NCI-H2227 (cell line): ENCODE data around the gene THTPA.

Experiments
- DNase-seq: peaks from one replicate; lab custom pipeline; 2025; ENCODE audit not compliant: unreplicated experiment; lab: John Stamatoyannopoulos, UW

The THTPA gene

GRCh38 chr14:23550812-23551265 lies 5.2 kb upstream of the THTPA start:
- DNase-seq, result no peak

GRCh38 chr14:23551266-23552028 lies 4.6 kb upstream of the THTPA start, which contains the start of gene ZFHX2:
Gene ZFHX2, minus strand, starts transcription at chr14:23551765. Its CDS starts 16,440 bp downstream, at chr14:23535325.
- DNase-seq, result peak; percentile 90

DNA sequence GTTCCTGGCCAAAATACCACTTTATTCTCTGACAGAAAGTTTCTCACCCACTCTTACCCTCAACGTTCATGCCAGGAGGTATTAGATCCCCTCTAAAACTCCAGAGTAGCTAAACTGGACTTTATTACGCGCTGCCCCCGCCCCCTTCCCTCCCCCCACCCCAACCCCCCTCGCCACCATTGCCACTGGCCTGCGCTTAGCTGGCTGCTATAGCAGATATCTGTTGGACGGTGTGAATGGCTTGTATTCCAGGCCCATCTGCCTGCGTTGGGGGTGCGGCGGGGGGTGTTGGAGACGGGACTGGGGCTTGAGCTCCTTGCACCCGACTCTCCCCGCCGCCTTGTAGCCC lies 564 bp upstream of the THTPA start:
- DNase-seq, result no peak

GRCh38 chr14:23556700-23557440 lies 799 bp downstream of the THTPA start:
- no peak for DNase-seq

DNA sequence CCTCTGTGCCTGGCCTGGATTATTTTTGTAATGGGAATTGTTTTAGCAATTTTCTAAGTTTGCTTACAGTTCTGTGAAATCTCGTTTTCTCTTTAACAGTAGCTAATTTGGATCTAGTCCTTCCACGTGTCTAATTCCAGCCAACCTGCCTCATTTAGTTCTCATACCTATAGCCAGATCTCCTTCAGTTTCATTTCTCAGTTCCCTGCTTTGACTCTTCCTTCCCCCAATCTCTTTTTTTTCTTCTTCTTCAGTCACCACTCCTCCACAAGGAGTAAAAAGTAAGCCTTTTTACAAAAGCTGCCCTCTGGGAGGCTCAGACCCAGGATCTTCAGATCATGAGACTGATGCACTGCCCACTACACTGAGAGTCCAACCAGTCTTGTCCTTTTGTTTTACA lies 1.4 kb downstream of the THTPA start:
- no peak for DNase-seq

DNA sequence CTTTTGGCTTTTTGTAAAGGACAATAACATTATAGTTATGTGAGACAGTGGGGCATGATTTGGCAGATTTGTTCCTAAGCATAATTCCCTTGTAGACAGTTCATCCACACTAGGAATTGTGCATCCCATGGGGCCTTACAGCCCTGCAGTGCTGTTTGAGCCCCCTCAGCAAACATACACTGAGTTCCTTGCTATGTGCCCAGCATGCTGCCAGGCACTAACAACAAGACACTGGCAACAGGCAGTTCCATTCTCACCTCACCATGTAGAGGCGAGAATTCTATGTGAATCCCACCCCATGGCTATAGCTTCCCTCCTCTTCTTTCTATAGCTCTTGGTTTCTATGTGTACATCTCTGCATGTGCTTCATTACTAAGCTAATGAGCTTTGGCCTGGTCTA lies 1.9 kb downstream of the THTPA start:
- no peak for DNase-seq

DNA sequence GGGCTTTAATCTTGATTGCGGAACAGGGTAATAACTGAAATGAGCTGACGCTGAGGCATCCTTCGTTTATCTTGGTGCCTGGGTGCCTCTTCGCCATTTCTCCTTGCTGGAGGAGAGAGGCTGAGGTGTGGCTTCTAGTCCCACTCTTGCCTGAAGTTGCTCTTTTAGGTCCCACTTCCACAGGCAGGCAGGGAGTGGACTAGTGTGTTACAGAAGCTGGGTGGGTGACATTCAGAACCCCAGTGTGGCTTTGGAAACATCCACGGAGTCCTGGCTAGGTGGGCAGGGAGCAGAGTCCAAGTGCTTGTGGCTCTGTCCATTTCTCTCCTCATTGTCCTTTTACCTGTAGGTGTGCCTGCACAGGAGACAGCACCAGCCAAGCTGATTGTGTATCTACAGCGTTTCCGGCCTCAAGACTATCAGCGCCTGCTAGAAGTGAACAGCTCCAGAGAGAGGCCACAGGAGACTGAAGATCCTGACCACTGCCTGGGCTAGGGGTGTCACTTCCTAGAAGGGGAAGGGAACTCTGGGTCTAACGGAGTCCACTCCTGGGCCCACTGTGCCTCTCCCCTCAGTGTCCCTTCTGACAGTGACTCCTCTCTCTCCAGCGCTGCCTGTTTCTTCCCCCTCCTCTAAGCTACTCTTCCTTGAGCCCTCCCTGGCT lies 2.4 kb downstream of the THTPA start:
- DNase-seq, result no peak

GRCh38 chr14:23559010-23559925 lies 3.2 kb downstream of the THTPA start:
- peak; percentile 76 for DNase-seq

DNA sequence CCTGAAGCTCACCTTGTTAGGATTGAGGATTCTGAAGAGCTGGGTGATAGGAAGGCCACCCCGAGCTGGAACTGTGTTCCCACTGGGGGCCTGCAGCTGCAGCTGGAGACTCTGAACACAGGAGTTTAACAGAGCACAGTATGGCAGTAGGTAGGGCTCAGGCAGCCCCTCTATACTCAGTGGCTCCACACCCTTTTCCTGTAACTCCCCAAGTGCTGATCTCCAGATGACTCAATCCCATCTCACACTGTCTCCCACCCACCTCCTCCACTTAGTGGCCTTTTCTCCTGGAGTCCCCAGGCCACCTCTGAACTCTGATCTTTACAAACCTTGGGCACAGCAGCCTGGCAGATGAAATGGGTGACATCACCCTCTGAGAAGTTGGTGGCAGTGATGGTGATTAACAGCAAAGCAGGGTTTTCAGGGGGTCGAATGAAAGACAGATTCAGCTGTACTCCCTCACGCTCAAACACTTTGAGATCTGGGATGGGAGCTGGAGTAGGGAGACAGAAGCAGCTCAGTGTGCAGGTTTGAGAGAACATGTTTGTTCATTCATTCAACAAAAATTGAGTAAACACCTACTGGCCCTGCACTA lies 4.0 kb downstream of the THTPA start:
- no peak for DNase-seq

DNA sequence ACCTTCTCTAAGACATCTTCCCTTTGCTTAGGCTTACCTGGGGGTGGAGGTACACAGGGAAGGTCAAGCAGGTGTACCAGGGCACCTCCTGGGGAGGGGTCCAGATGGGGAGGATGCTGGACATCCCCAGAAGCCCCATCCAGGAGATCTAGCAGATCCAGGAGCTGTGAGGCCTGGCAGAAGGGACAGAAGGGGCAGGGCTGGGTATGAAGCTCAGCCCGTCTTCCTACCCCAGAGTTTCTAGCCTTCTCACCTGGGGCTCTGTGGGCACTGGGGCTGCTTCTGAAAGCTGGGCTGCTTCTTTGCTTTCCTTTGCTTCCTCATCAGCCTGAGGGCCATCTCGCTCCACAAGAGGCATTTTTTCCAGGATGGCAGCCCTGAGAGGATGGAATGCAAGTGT lies 5.2 kb downstream of the THTPA start:
- no peak for DNase-seq

DNA sequence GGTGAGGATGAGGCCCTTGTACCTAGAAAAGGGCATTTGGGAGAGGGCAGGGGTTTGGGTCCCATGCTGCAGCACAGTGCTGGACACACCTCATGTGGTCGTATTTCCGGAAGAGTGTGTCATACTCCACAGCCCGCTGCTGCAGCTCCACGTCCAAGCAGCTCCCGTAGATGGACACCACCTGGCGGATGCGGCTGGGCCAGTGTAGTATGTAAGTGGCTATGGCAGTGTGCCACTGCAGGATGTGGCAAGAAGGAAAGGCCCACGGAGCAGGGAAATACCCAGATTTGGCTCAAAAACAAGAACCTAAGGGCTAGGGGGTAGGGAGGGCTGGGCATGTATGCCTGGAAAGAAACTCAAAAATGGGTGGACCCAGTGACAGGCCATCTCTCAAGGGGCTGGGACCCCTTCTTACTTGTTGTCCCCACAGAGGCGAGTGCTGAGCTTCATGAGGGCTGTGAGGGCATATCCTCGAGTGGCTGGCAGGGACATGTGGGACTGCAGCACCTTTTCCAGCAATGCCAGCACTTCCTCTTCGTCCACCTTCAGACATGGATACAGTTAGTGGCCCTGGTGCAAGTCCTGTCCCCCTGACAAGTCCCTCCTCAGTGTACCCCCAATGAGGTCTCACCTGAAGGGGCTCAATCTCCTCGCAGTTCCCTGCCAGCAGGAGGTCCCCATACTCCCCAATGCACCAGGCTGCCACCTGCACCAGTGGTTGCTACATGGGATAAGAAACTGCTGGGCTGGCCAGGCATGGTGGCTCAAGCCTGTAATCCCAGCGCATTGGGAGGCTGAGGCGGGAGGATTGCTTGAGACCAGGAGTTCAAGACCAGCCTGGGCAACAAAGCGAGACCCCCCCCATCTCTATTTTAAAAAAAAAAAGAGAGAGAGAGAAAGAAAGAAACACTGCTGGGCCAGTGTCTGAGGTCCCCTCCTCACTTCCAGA lies 6.1 kb downstream of the THTPA start:
- DNase-seq, result no peak

- peak; percentile 79 for DNase-seq
Measured at GRCh38 chr14:23562822-23563472, 6.9 kb downstream of the THTPA start.

GRCh38 chr14:23563473-23564180 lies 7.6 kb downstream of the THTPA start:
- DNase-seq, result no peak

DNA sequence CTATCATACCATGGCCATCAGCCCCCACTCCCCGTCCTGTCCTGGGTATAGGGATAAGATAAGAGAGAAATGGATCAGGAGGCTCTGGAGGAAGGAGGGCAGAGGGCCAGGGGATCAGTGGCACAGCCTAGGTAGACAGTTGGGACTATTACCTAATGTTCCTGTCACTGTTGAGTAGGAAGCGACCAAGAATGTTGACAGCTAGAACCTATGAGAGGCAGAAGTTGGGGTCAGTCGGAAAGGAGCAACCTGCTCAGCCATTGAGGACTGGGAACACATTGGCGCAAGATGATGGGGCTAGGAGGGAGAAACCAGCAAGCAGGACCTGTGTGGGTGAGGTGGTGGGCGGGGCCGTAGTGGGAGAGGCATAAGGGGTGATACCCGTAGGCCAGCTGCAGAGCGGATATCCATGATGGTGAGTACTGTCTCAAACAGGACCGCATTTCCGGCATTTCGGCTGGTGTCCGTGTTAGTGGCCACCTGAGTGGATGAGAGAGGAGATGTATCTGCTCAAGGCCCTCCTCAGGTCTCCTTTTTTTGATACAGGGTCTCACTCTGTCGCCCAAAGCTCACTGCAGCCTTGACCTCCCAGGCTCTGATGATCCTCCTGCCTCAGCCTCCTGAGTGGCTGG lies 8.2 kb downstream of the THTPA start:
- no peak for DNase-seq

- DNase-seq, result no peak
Measured at GRCh38 chr14:23564876-23565275, 8.8 kb downstream of the THTPA start.

- no peak for DNase-seq
Measured at GRCh38 chr14:23565626-23566025, 9.6 kb downstream of the THTPA start.

GRCh38 chr14:23566112-23566777 lies 10.2 kb downstream of the THTPA start:
- no peak for DNase-seq
